Ovary (tissue), 9 donors: ENCODE measurements around the gene MCOLN3. TPM values are rescaled to one million over a fixed set of nuclear protein-coding genes. Genes with fewer than 3 reads are reported as not detected.

Experiments used
- DNase-seq, 5 donors: peaks; one replicate each; pipeline ENCODE4 v3.0.0-alpha.2; 2019 to 2020
- H3K27ac ChIP-seq, 2 donors: fragments of 200-600 bp; one replicate each; pipeline versions ENCODE4 v1.5.1 to v1.8.0; 2019 to 2022
- H3K27me3 ChIP-seq: fragments of 200-600 bp; one replicate; pipeline ENCODE4 v1.8.0; 2022
- H3K36me3 ChIP-seq: fragments of 200-600 bp; sonication (generic); one replicate; pipeline ENCODE4 v1.5.1; 2019
- H3K4me1 ChIP-seq: one replicate; pipeline ENCODE4 v1.8.1; 2013; ENCODE audit warnings: mild to moderate bottlenecking, moderate library complexity; ENCODE audit not compliant: insufficient read depth
- H3K4me3 ChIP-seq: fragments of 200-600 bp; sonication (generic); one replicate; pipeline ENCODE4 v1.5.1; 2017
- H3K9me3 ChIP-seq, 2 donors: fragments of 200-600 bp in 1 of 2; sonication (generic) in 1 of 2; one replicate each; pipeline versions ENCODE4 v1.5.1 to v1.8.1; 2013 to 2019; ENCODE audit warnings: mild to moderate bottlenecking in 1 of 2, moderate library complexity in 1 of 2
- CTCF ChIP-seq, 3 donors: fragments of 450-650 bp in 2 of 3; fragments of 200-600 bp in 1 of 3; IDR thresholded peaks; one replicate each; pipeline versions ENCODE4 v1.5.1 to v1.8.0; 2016 to 2022; ENCODE audit warnings: antibody characterized with exemption in 3 of 3, mild to moderate bottlenecking in 1 of 3
- EP300 ChIP-seq: sonication (generic); formaldehyde crosslinking; IDR thresholded peaks from one replicate; pipeline ENCODE4 v1.6.1; 2017; ENCODE audit warnings: antibody characterized with exemption
- POLR2A ChIP-seq: fragments of 450-650 bp; IDR thresholded peaks from one replicate; pipeline ENCODE4 v1.6.1; 2017; ENCODE audit warnings: antibody characterized with exemption, mild to moderate bottlenecking, moderate library complexity
- WGBS, 3 donors: extraction: QIAGEN DNeasy Blood & Tissue Kit in 1 of 3; methylation state at CpG; one replicate each; pipeline versions ENCODE4 v1.1.5 to v1.1.7; 2013 to 2017; 5-methylcytosine and 5-hydroxymethylcytosine counted together
- intact Hi-C, 4 donors: fragments of 100-400 bp; cut with DNase I; formaldehyde crosslinking; loops; one replicate each; pipeline versions ENCODE4 v1.11.0 to v1.15.1; 2022 to 2023
- polyA plus RNA-seq, 2 donors: library from polyadenylated mRNA; stranded (reverse); fragments of 200-250 nt in 1 of 2; fragments of 350-450 nt in 1 of 2; fragmentation: Illumina TruSeq in 1 of 2; extraction: RNeasy Lipid Tissue Mini Kit (QIAGEN cat#74804) in 1 of 2; gene quantifications; one replicate each; pipeline ENCODE4 v1.2.3, GENCODE V29; 2013 to 2014
- total RNA-seq, 7 donors: library from RNA; depleted of rRNA in 2 of 7; stranded (reverse); fragments of >200 nt in 2 of 7; fragmentation: NEBNext Ultra II Directional in 3 of 7; extraction: Animal tissue kit (Norgen Biotek cat#: 25700) in 3 of 7; gene quantifications; one replicate each; pipeline versions ENCODE4 v1.1.0 to v1.2.4, GENCODE V29; 2016 to 2023
- donor health status: DM: no; HTN: no; CAD: no; lungs with moderate emphysema.
- donor health status: DM: no; HTN: no; CAD: no.
- donor health status: Bipolar disorder and iron deficiency.
- donor health status: DM: yes; HTN: yes; CAD: no.
- donor health status: DM: no; HTN: no; CAD: no.
- donor health status: DM: yes; HTN: yes; CAD: no.

Gene MCOLN3
- total and polyA plus RNA-seq, 9 donors, result 0.71 to 8.3 (median 3.6) TPM

- H3K27me3 ChIP-seq, result no peaks in the 10 kb centered on the region
- no peak for DNase-seq
- no peaks in the 10 kb centered on the region for H3K9me3 ChIP-seq
- 81 to 88% (median 82%) methylated on average over 2 of the region's 2 CpGs for WGBS, 3 donors
- H3K4me1 ChIP-seq, result no peaks in the 10 kb centered on the region
- intact Hi-C loops, result no loop called here
- no peak for TF ChIP-seq POLR2A
- TF ChIP-seq EP300, result no peak
- no peak for TF ChIP-seq CTCF (IDR thresholded peaks at IDR 0.05)
- H3K4me3 ChIP-seq, result no peak overlapping the region
- H3K27ac ChIP-seq, result no peak overlapping the region
- no peaks in the 10 kb centered on the region for H3K36me3 ChIP-seq
These were observed 76.3 kb downstream of the MCOLN3 start for GRCh38 chr1:84971957-84972356.

- intact Hi-C loops, result no loop called here
- no peak for TF ChIP-seq EP300
- TF ChIP-seq CTCF (IDR thresholded peaks at IDR 0.05), result no peak
- no peak for TF ChIP-seq POLR2A
These were observed 78.6 kb downstream of the MCOLN3 start for GRCh38 chr1:84969489-84970250.

GRCh38 chr1:84968865-84969264, 79.4 kb downstream of the MCOLN3 start:
- Histone ChIP-seq H3K4me3 (no peak overlapping the region), H3K36me3 (no peaks in the 10 kb centered on the region), H3K27ac (no peak overlapping the region), H3K4me1 (no peaks in the 10 kb centered on the region), H3K9me3 (no peaks in the 10 kb centered on the region), H3K27me3 (no peaks in the 10 kb centered on the region)
- no peak for DNase-seq
- 94 to 96% (median 95%) methylated on average over 3 of the region's 3 CpGs for WGBS, 3 donors
- TF ChIP-seq CTCF (IDR thresholded peaks at IDR 0.05) (no peak), EP300 (no peak), POLR2A (no peak)
- intact Hi-C loops, result no loop called here

More at GRCh38 chr1:84969489-84970250, 78.6 kb downstream of the MCOLN3 start:
- Histone ChIP-seq H3K4me1 (no peaks in the 10 kb centered on the region), H3K27me3 (no peaks in the 10 kb centered on the region), H3K4me3 (no peak overlapping the region), H3K36me3 (no peaks in the 10 kb centered on the region), H3K27ac (no peak overlapping the region), H3K9me3 (no peaks in the 10 kb centered on the region)
- 94 to 97% (median 96%) methylated on average over 7 of the region's 7 CpGs for WGBS, 3 donors
- DNase-seq, result no peak

GRCh38 chr1:84968101-84968500, 80.2 kb downstream of the MCOLN3 start:
- Histone ChIP-seq H3K27me3 (no peaks in the 10 kb centered on the region), H3K4me1 (no peaks in the 10 kb centered on the region), H3K36me3 (no peaks in the 10 kb centered on the region), H3K27ac (no peak overlapping the region), H3K4me3 (no peak overlapping the region), H3K9me3 (no peaks in the 10 kb centered on the region)
- 84 to 96% (median 91%) methylated on average over 1 of the region's 1 CpG for WGBS, 3 donors
- TF ChIP-seq CTCF (IDR thresholded peaks at IDR 0.05), result no peak
- TF ChIP-seq EP300, result no peak
- TF ChIP-seq POLR2A, result no peak
- intact Hi-C loops, result no loop called here
- no peak for DNase-seq

Other genes with a start within 250 kb of the MCOLN3 start
- gene LPAR3, start 155.3 kb downstream of the MCOLN3 start, total RNA-seq, result 10 to 100 TPM in 1 of 7 donors, 1 to 10 TPM in 5, under 1 TPM in 1; 0.20 to 22.7 (median 2.5) TPM
- 1 to 10 TPM in 1 of 2 donors, under 1 TPM in 1; 0.44 to 4.0 TPM for gene LPAR3, start 155.3 kb downstream of the MCOLN3 start, polyA plus RNA-seq
- gene MCOLN2, start 51.4 kb downstream of the MCOLN3 start, total RNA-seq, result 1 to 10 TPM in 3 of 7 donors, under 1 TPM in 4; 0.15 to 3.3 (median 0.60) TPM
- 1 to 10 TPM in 1 of 2 donors, under 1 TPM in 1; 0.21 to 1.5 TPM for gene MCOLN2, start 51.4 kb downstream of the MCOLN3 start, polyA plus RNA-seq
- gene SYDE2, start 152.5 kb upstream of the MCOLN3 start, total RNA-seq, result 10 to 100 TPM in 2 of 7 donors, 1 to 10 TPM in 5; 6.7 to 12.3 (median 7.8) TPM
- gene SYDE2, start 152.5 kb upstream of the MCOLN3 start, polyA plus RNA-seq, result 1 to 10 TPM; 1.2 to 2.3 TPM
- 10 to 100 TPM; 10.7 to 24.6 (median 18.8) TPM for gene C1orf52, start 211.2 kb upstream of the MCOLN3 start, total RNA-seq
- 10 to 100 TPM; 20.1 to 23.9 TPM for gene C1orf52, start 211.2 kb upstream of the MCOLN3 start, polyA plus RNA-seq
- gene BCL10, start 228.1 kb upstream of the MCOLN3 start, total RNA-seq, result 10 to 100 TPM; 12.8 to 23.6 (median 18.5) TPM
- 10 to 100 TPM in 1 of 2 donors, 1 to 10 TPM in 1; 8.1 to 13.6 TPM for gene BCL10, start 228.1 kb upstream of the MCOLN3 start, polyA plus RNA-seq